ENCODE measurements around the gene OR9I1. TPM values are rescaled to one million over a fixed set of nuclear protein-coding genes. Genes with fewer than 3 reads are reported as not detected.

Gene OR9I1
- not detected for polyA plus RNA-seq (ENCODE audit: insufficient read length in 12 of 12)
- long read RNA-seq, donor 1: 0 reads
- long read RNA-seq, donor 2: 0 reads
- long read RNA-seq, donor 3: 0 reads
- long read RNA-seq, donor 4: 0 reads
- long read RNA-seq, donor 5: 0 reads
- long read RNA-seq, donor 6: 0 reads
- long read RNA-seq, donor 7: 0 reads
- long read RNA-seq, donor 8: 0 reads
- long read RNA-seq, donor 9: 0 reads
- long read RNA-seq, donor 10: 0 reads
- long read RNA-seq, donor 11: 0 reads

- DNase-seq: no peak
Measured at GRCh38 chr11:58125469-58125868, at the start of gene OR9I1. OR9I1 (minus strand) TSS chr11:58125530; CDS start chr11:58119444, 6,086 bp downstream.

- no peak for DNase-seq
Measured at GRCh38 chr11:58165504-58166106, 40.3 kb upstream of the OR9I1 start.

GRCh38 chr11:58164990-58165389 is 39.7 kb upstream of the OR9I1 start:
- DNase-seq: no peak

- no peak for DNase-seq
Measured at GRCh38 chr11:58164389-58164788, 39.1 kb upstream of the OR9I1 start.

- DNase-seq: no peak
Measured at GRCh38 chr11:58152781-58153180, 27.5 kb upstream of the OR9I1 start.

GRCh38 chr11:58142761-58143160 is 17.4 kb upstream of the OR9I1 start:
- DNase-seq: peak; percentile 2

GRCh38 chr11:58135171-58135570 is 9.8 kb upstream of the OR9I1 start:
- no peak for DNase-seq

- DNase-seq: no peak
Measured at GRCh38 chr11:58134151-58134550, 8.8 kb upstream of the OR9I1 start.

- DNase-seq: no peak
Measured at GRCh38 chr11:58133309-58134076, 8.2 kb upstream of the OR9I1 start.

- no peak for DNase-seq
Measured at GRCh38 chr11:58127350-58127749, 2.0 kb upstream of the OR9I1 start.

GRCh38 chr11:58121096-58121495 is 4.2 kb downstream of the OR9I1 start:
- no peak for DNase-seq

GRCh38 chr11:58097437-58097836 is 27.9 kb downstream of the OR9I1 start:
- DNase-seq: no peak

DNA sequence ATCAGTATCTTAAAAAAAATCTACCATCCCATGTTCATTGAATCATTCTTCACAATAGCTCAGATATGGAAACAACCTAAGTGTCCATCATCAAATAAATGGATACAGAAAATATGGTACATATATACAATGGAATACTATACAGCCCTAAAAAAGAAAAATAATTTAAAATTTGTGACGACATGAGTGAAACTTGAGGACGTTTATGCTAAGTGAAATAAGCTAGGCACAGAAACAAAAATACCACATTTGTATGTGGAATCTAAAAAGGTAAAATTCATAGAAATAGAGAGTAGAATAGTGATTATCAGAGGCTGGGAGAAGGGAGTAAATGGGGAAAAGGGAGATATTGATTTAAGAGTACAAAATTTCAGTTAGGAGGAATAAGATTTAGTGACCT is 38.8 kb downstream of the OR9I1 start:
- DNase-seq: no peak

- no peak for DNase-seq
Measured at GRCh38 chr11:58075781-58076180, 49.5 kb downstream of the OR9I1 start.

GRCh38 chr11:58070585-58070984 is 54.7 kb downstream of the OR9I1 start:
- DNase-seq: no peak

- no peak for DNase-seq
Measured at GRCh38 chr11:58068655-58069054, 56.7 kb downstream of the OR9I1 start.

DNA sequence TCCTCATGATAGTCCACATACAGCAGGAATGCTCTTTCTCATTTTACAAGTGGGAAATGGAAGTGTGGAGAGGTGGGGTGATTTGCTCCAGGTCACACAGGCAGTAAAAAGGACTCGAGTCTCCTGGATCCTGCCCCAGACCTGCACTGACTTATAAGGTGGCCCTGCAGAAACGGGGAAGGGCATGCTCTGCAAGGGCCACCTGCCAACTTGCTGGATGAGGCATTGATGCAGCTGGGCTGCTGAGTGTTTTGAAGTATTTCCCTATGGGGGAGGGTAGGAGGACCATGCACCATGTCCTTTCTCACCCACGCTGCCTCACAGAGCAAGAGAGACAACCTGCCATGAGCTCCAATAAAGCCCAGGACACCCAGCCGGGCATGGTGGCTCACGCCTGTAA is 57.6 kb downstream of the OR9I1 start:
- DNase-seq: no peak

Other genes starting within 250 kb of the OR9I1 start
- not detected for gene OR9Q1, start 101.6 kb downstream of the OR9I1 start, polyA plus RNA-seq (ENCODE audit: insufficient read length in 12 of 12)
- not detected for gene OR6Q1, start 94.6 kb downstream of the OR9I1 start, polyA plus RNA-seq (ENCODE audit: insufficient read length in 12 of 12)
- gene OR9Q2, start 63.5 kb upstream of the OR9I1 start, polyA plus RNA-seq (ENCODE audit: insufficient read length in 12 of 12): not detected
- gene OR1S2, start 78.6 kb upstream of the OR9I1 start, polyA plus RNA-seq (ENCODE audit: insufficient read length in 12 of 12): not detected
- not detected for gene OR1S1, start 87.2 kb upstream of the OR9I1 start, polyA plus RNA-seq (ENCODE audit: insufficient read length in 12 of 12)
- under 1 TPM in 1 of 12 donors, not detected in 11; 0.17 TPM for gene OR10Q1, start 103.4 kb upstream of the OR9I1 start, polyA plus RNA-seq (ENCODE audit: insufficient read length in 12 of 12)
- not detected for gene OR10W1, start 142.7 kb upstream of the OR9I1 start, polyA plus RNA-seq (ENCODE audit: insufficient read length in 12 of 12)
- gene OR5B17, start 233.5 kb upstream of the OR9I1 start, polyA plus RNA-seq (ENCODE audit: insufficient read length in 12 of 12): not detected